Mucosa of rectum (tissue), 2 donors: ENCODE results near the gene CRYBA2.

Experiments
- H3K27ac ChIP-seq, 2 donors: one replicate each; pipeline ENCODE4 v1.7.0; 2013; ENCODE audit warnings: inconsistent platforms in 2 of 2, low read depth in 2 of 2, low read length in 2 of 2
- H3K27me3 ChIP-seq, 2 donors: one replicate each; pipeline ENCODE4 v1.7.0; 2013; ENCODE audit warnings: low read length in 2 of 2; ENCODE audit not compliant: control insufficient read depth in 2 of 2, insufficient read depth in 2 of 2
- H3K36me3 ChIP-seq, 2 donors: one replicate each; pipeline ENCODE4 v1.7.0; 2013; ENCODE audit warnings: low read length in 2 of 2; ENCODE audit not compliant: control insufficient read depth in 2 of 2, insufficient read depth in 2 of 2
- H3K4me1 ChIP-seq, 2 donors: one replicate each; pipeline ENCODE4 v1.7.0; 2013; ENCODE audit warnings: low read length in 2 of 2, mild to moderate bottlenecking in 1 of 2; ENCODE audit not compliant: control insufficient read depth in 2 of 2, insufficient read depth in 2 of 2
- H3K4me3 ChIP-seq, 2 donors: one replicate each; pipeline ENCODE4 v1.7.0; 2013; ENCODE audit warnings: low read length in 2 of 2
- H3K9ac ChIP-seq, 2 donors: one replicate each; pipeline ENCODE4 v1.7.0; 2013; ENCODE audit warnings: low read length in 2 of 2, low read depth in 1 of 2, mild to moderate bottlenecking in 1 of 2
- H3K9me3 ChIP-seq, 2 donors: one replicate each; pipeline ENCODE4 v1.7.0; 2013; ENCODE audit warnings: low read length in 2 of 2; ENCODE audit not compliant: control insufficient read depth in 2 of 2
- donor health status: healthy.
- donor health status: Normal muscosa, but diverticular disease.

CRYBA2 gene, protein sequence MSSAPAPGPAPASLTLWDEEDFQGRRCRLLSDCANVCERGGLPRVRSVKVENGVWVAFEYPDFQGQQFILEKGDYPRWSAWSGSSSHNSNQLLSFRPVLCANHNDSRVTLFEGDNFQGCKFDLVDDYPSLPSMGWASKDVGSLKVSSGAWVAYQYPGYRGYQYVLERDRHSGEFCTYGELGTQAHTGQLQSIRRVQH

DNA sequence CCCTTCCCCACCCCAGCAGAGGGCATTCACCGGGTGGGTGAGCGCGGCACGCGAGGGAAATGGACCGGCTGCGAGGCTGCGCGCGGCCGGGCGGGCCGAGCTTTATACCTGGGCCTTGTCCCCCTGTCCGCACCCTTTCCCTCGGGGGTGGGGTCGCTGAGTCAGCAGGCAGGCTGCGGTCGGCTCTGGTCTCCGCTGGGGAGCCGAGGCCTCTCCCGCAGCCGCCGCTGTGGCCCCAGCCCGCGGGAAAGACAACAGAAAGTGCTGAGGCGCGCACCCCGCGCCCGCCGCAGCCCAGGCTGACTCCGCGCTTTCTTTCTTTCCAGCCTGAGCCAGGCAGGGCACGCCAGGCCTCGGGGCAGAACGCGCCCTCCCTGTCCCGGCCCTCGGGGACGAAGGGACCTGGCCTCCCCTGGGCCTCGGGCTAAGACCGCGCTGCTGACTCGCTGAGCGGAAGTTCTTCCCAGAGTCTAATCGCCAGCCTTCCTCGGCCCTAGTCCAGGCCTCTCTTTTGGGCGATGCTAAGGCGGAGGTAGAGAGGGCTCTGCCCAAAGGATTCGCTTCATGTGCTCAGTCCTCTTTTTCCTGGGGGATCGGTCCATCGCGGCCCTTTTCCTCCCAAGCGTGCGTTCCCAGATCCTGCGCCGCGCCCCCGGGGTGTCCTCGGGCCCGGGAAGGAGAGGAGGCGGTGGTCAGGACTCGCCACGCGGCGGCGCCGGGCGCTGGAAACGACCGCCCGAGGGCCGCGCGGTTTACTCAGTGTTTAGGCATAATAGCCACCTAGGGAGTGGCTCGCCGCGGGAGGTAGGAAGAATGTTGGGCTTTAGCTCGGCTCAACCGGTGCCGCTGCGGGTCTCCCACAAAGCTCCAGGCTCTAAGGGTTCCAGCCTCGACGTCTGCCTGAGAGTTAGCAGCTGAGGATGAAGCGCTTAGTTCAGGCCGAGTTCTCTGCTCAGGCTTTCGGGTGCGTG lies at the start of gene CRYBA2:
CRYBA2 (minus strand) TSS at position 78 of the 971 bp plus-strand sequence. CDS start 246 bp downstream, outside the sequence.
- H3K9me3 ChIP-seq = no peaks in the 10 kb centered on the region
- no peak within 1 kb of the TSS for H3K27ac ChIP-seq
- peak within 1 kb of the TSS in 1 of 2 donors; percentile 27 for H3K9ac ChIP-seq
- H3K36me3 ChIP-seq = no peaks in the 10 kb centered on the region
- H3K4me1 ChIP-seq = peaks cover 14 to 28% of the 10 kb centered on the region in 2 donors
- peak within 1 kb of the TSS in 1 of 2 donors; percentile 43 for H3K4me3 ChIP-seq
- H3K27me3 ChIP-seq = peaks cover 66 to 71% of the 10 kb centered on the region in 2 donors

DNA sequence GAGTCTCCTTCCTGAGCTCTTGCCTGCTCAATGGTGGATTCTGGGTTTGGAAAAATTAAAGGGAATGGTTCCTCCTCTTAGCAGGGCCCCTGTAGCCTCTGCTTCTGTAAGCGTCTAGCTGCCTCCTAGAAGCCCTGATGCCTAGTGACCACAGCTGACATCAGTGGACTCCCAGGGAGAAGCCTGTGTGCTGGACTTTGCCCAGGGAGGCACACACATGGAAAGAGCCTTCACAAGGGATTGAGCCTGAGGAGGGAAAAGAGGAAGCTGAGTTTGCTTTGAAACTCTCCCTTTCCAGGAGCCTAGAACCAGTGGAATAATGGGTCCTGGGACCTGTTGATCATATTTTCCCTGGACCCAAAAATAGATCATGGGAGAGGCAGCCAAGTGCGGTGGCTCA lies 49.5 kb upstream of the CRYBA2 start:
- Histone ChIP-seq H3K27ac (no peak overlapping the region), H3K36me3 (no peaks in the 10 kb centered on the region), H3K27me3 (peaks cover 7% of the 10 kb centered on the region in 2 donors), H3K9ac (no peak overlapping the region), H3K4me3 (no peak overlapping the region), H3K4me1 (peaks cover 4 to 13% of the 10 kb centered on the region in 2 donors), H3K9me3 (no peaks in the 10 kb centered on the region)

DNA sequence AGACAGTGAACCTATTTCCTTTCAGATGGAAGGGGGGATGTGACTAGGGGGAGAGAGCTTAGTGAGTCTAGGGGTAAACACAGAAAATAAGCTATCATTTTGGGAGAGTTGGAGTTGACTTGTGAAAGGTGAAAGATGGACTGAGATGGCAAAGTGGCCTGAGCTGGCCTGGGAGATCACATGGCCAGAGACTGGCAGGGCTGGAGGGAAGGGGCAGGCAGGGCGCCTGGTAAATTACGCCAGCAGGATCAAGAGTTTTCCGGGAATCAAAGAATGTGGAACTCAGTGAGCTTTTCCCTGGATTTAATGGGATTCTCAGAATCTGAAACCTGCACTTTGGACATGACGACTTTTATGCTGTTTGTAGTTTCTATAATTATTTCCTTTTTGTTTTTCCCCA lies 48.9 kb upstream of the CRYBA2 start:
- Histone ChIP-seq H3K9ac (no peak overlapping the region), H3K9me3 (no peaks in the 10 kb centered on the region), H3K4me3 (no peak overlapping the region), H3K4me1 (peaks cover 4 to 13% of the 10 kb centered on the region in 2 donors), H3K36me3 (no peaks in the 10 kb centered on the region), H3K27me3 (peaks cover 7% of the 10 kb centered on the region in 2 donors), H3K27ac (no peak overlapping the region)

DNA sequence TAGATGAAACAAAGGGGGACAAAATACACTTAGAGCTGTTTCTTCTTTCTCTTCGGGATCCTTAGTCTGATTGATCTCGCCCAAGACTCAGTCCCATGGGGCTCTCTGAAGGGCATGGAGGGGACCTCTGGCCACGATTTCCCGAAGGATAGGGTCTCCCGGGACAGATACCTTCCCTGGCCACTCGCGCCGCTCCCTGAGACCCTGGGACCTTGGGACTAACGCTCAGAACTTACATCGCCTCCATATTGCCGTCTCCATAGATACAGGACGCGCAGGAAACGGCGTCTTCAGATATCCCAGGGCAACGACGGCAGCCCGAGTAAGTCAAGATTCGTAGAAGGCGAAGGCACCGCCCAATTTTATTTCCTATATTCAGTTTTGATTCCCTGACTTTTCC lies 48.0 kb upstream of the CRYBA2 start, which contains the start of gene CFAP65:
CFAP65 (minus strand) TSS at position 265 of the 400 bp plus-strand sequence. CDS start 2,468 bp downstream, outside the sequence.
- Histone ChIP-seq H3K27me3 (peaks cover 7% of the 10 kb centered on the region in 2 donors), H3K4me1 (peaks cover 4 to 13% of the 10 kb centered on the region in 2 donors), H3K27ac (no peak within 1 kb of the TSS), H3K36me3 (no peaks in the 10 kb centered on the region), H3K9me3 (no peaks in the 10 kb centered on the region), H3K4me3 (peak within 1 kb of the TSS; percentile 53 to 56), H3K9ac (no peak within 1 kb of the TSS)

DNA sequence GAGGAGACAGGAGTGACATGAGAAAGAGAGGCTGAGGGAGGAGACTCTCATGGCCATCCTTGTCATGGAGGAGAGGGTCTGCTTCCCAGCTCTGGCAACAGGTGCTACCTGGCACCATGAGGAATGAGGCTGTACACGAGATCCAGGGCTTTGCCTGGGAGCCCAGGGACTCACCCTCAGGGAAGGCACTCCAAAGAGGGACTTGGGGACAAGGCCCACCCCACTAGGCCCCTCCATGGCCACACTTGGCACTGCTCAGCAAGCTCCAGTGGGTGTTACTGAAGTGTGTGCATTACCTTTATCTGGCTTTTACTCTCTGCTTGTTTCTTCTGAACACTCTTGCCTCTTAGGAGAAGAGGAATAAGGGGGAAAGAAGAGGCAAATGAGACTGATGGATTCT lies 45.4 kb upstream of the CRYBA2 start:
- H3K9ac ChIP-seq = no peak overlapping the region
- H3K4me3 ChIP-seq = no peak overlapping the region
- H3K4me1 ChIP-seq = peaks cover 4 to 13% of the 10 kb centered on the region in 2 donors
- H3K27ac ChIP-seq = no peak overlapping the region
- peaks cover 4% of the 10 kb centered on the region in 2 donors for H3K27me3 ChIP-seq
- no peaks in the 10 kb centered on the region for H3K36me3 ChIP-seq
- no peaks in the 10 kb centered on the region for H3K9me3 ChIP-seq

DNA sequence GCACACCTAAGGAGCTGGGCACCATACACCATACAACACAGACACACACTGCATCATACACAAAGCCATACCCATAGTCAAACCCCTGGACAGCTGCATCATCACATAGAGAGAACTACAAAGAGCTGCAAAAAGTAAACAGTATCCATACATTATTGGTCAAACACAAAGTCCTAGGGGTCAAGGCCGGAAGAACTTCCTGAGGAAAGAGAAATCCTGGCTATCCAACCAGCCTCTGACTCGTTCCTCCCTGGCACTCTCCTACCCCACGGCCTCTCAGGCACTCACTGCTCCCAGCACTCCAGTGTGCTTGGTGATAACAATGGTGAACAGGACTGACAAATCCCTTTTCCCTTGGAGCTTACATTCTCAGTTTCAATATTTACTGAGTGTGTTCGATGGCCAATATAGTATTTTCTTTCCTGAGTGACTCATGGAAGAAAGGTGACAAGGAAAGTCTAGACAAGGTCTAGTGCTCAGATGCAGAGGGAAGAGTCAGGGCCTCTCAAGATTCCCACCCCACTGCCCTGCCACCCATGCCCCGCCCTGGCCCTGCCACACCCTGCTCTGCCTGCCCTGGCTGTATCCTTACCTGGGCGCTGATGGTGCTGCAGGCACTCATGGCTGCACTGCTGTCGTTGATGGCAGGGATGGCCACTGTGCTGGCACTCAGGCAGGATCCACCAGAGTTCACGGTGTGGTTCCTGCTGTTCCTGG lies 44.7 kb upstream of the CRYBA2 start:
- no peak overlapping the region for H3K27ac ChIP-seq
- H3K36me3 ChIP-seq = no peaks in the 10 kb centered on the region
- H3K9ac ChIP-seq = no peak overlapping the region
- peaks cover 4 to 13% of the 10 kb centered on the region in 2 donors for H3K4me1 ChIP-seq
- no peak overlapping the region for H3K4me3 ChIP-seq
- H3K9me3 ChIP-seq = no peaks in the 10 kb centered on the region
- peaks cover 4% of the 10 kb centered on the region in 2 donors for H3K27me3 ChIP-seq

DNA sequence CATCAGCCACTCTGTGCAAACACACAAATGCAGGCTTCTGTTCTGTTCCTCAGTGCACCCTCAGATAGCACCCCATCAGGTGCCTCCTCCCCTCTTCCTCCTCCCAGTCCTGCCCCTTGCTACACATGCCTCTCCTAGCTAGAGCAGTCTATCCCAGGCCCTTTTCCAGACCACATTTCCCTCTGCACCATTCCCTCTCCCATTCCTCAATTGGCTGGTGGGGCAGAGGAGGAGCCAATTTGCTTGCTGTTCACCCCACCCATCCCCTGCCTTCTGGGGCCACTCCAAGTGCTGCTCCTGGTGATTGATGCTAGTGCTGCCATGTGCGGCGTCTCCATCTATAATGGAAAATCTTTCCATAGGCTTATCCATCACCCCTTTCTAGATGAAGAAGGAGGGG lies 42.7 kb upstream of the CRYBA2 start:
- no peaks in the 10 kb centered on the region for H3K36me3 ChIP-seq
- H3K4me3 ChIP-seq = no peak overlapping the region
- no peak overlapping the region for H3K9ac ChIP-seq
- H3K27ac ChIP-seq = no peak overlapping the region
- peaks cover 4% of the 10 kb centered on the region in 2 donors for H3K27me3 ChIP-seq
- peaks cover 0 to 6% of the 10 kb centered on the region in 2 donors for H3K4me1 ChIP-seq
- no peaks in the 10 kb centered on the region for H3K9me3 ChIP-seq

DNA sequence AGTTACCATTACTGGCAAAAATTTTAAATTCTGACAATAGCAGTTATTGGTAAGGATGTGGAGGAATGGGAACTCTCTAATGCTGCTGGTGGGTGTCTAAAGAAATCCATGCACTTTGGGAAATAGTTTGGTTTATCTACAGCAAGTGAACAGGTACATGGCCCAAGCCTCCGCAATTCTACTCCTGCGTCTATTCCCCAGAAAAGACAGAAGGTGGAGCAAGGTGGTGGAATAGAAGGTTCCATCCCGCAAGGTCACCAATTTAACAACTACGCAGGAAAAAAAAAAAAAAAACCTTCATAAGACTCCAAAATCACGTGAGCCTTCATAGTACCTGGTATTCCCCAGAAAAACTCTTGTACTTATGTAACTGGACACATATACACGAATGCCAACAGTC lies 41.6 kb upstream of the CRYBA2 start:
- no peak overlapping the region for H3K27ac ChIP-seq
- H3K4me3 ChIP-seq = no peak overlapping the region
- no peaks in the 10 kb centered on the region for H3K9me3 ChIP-seq
- no peak overlapping the region for H3K9ac ChIP-seq
- H3K4me1 ChIP-seq = peaks cover 0 to 6% of the 10 kb centered on the region in 2 donors
- H3K36me3 ChIP-seq = no peaks in the 10 kb centered on the region
- peaks cover 0 to 4% of the 10 kb centered on the region in 2 donors for H3K27me3 ChIP-seq

DNA sequence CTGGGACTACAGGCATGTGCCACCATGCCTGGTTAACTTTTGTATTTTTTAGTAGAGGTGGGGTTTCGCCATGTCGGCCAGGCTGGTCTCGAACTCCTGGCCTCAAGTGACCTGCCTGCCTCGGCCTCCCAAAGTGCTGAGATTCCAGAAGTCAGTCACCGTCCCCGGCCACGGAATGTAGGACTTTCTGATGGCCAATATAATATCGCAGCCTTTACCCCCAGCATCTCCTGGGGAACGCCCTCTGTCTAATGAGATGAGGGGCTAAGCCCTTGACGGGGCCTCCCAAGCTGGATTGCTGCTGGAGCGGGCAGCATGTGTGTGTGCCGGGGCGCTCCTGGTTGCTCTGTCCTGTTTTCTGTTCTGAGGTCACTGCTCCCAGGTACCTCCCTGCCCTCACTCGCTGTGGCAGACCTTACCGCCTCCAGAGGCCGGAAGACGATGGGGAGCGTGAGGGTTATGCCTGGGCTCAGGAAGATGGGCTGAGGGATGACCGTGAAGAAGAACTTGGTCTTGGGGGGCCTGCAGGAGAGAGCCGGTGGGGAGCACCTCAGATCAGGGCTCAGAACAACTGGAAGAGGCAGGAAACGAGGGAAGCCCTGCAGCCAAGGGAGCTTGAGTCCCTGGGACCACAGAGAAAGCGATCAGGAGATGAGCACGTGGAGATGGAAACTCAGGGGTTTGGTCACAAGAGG lies 39.0 kb upstream of the CRYBA2 start:
- no peak overlapping the region for H3K4me3 ChIP-seq
- peaks cover 0 to 4% of the 10 kb centered on the region in 2 donors for H3K27me3 ChIP-seq

More for the DNA sequence above, 39.0 kb upstream of the CRYBA2 start:
- H3K36me3 ChIP-seq = no peaks in the 10 kb centered on the region
- H3K4me1 ChIP-seq = no peaks in the 10 kb centered on the region
- no peak overlapping the region for H3K27ac ChIP-seq
- no peak overlapping the region for H3K9ac ChIP-seq
- no peaks in the 10 kb centered on the region for H3K9me3 ChIP-seq
